Measurements from ENCODE around the gene CASS4.

The CASS4 gene, protein sequence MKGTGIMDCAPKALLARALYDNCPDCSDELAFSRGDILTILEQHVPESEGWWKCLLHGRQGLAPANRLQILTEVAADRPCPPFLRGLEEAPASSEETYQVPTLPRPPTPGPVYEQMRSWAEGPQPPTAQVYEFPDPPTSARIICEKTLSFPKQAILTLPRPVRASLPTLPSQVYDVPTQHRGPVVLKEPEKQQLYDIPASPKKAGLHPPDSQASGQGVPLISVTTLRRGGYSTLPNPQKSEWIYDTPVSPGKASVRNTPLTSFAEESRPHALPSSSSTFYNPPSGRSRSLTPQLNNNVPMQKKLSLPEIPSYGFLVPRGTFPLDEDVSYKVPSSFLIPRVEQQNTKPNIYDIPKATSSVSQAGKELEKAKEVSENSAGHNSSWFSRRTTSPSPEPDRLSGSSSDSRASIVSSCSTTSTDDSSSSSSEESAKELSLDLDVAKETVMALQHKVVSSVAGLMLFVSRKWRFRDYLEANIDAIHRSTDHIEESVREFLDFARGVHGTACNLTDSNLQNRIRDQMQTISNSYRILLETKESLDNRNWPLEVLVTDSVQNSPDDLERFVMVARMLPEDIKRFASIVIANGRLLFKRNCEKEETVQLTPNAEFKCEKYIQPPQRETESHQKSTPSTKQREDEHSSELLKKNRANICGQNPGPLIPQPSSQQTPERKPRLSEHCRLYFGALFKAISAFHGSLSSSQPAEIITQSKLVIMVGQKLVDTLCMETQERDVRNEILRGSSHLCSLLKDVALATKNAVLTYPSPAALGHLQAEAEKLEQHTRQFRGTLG

DNA sequence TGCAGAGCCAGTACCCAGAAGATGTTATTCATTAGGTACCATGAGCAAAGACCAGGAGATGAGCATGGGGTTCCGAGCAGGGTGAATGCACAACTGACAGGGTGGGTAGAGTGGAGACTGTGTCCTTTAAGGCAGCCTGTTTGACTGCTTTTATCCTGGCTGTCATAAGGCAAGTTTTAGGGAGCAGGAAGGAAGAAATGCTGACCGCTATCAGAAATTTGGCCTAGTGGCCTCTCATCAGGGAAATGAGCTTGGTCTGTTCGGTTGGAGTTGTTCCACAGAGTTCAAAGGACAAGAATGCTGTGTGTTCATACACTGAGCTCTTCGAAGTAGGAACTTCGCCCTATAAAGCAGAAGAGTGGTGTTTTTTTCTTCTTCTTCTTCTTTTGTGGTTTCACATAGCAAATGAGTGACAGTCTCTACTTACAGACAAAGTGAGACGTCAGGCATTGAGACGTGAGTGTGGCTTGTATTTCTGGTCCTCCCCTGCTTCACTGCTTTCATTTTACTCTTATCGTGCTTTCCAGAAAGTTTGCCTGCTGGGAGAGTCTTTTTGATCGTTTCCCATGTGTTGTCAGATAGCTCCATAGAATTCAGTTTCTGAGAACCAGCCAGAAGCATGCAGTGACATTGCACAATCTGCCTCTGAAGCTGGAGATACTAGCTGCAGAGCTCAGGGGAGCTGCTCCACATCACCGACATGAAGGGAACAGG lies at the start of gene CASS4:
TSS of gene CASS4 (plus strand) at position 502 of the 714 bp plus-strand sequence. CDS start at position 701, 199 bp downstream.
- TF ChIP-seq, protein P1, sequence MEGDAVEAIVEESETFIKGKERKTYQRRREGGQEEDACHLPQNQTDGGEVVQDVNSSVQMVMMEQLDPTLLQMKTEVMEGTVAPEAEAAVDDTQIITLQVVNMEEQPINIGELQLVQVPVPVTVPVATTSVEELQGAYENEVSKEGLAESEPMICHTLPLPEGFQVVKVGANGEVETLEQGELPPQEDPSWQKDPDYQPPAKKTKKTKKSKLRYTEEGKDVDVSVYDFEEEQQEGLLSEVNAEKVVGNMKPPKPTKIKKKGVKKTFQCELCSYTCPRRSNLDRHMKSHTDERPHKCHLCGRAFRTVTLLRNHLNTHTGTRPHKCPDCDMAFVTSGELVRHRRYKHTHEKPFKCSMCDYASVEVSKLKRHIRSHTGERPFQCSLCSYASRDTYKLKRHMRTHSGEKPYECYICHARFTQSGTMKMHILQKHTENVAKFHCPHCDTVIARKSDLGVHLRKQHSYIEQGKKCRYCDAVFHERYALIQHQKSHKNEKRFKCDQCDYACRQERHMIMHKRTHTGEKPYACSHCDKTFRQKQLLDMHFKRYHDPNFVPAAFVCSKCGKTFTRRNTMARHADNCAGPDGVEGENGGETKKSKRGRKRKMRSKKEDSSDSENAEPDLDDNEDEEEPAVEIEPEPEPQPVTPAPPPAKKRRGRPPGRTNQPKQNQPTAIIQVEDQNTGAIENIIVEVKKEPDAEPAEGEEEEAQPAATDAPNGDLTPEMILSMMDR (IDR thresholded peaks at IDR 0.05; ENCODE audit: control extremely low read depth, extremely low read depth, low read depth, missing control alignments) = no peak
- POLR2A ChIA-PET = interaction anchor here (1.5 kb wide), 1 partner anchor 16 kb away, joined by 5 read pairs; no protein-coding TSS in a partner anchor
- DNase-seq (ENCODE audit: extremely low spot score) = peak; percentile 41
- CTCF ChIA-PET = interaction anchor here (1.1 to 4.7 kb wide), 9 partner anchors 10 to 31 kb away, joined by 3 to 20 read pairs (median 3); no protein-coding TSS in a partner anchor

DNA sequence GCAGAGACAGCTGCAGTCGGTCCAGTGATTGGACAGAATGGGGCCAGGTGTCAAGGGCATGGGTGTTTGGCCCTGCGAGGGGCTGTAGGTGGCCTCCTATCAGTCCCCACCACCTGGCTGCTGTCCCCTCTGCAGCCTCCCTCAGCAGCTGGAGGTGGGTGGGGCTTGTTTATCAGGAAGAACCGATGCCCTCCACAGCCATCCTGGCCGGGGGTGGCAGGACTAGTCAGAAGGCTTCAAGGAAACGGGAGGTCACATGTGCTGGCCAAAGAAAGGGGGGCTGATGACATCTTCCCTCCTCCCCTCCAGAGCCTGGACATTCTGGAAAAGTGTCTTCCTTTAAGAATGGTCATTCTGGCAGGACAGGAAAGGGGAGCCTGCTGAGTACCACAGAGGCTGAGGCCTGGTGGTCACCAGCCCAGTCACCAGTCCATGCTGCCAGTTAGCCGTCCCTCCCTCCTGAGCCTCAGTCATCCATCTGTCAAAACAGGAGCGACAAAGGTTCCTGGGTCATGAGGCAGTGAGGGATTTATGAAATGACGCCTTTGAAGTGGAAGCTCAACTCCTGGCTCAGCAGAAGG lies 49.1 kb upstream of the CASS4 start:
- CTCF ChIA-PET = no interaction called here
- TF ChIP-seq, protein P1 (IDR thresholded peaks at IDR 0.05; ENCODE audit: control extremely low read depth, extremely low read depth, low read depth, missing control alignments) = no peak
- no peak for DNase-seq (ENCODE audit: extremely low spot score)
- POLR2A ChIA-PET = no interaction called here

DNA sequence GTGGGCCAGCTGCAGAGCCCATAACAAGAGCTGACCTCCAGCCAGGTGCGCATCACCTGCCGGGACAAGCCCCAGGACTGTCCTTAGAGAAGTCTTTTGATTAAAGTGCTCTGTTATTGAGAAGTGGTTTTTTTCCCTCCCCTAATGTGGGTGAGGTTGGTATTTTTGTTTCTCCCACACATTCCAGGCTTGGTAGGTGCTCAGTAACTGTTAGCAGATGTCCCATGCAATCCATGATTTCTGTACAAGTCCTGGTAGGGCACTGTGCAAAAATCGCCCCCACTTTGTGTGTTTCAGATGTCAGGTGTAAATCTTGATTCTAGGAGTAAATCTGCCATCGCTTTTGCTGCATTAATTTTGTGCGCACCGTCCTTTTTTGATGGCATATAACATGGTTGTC lies 48.6 kb upstream of the CASS4 start:
- ChIA-PET CTCF (no interaction called here), POLR2A (no interaction called here)
- no peak for DNase-seq (ENCODE audit: extremely low spot score)
- TF ChIP-seq, protein P1 (IDR thresholded peaks at IDR 0.05; ENCODE audit: control extremely low read depth, extremely low read depth, low read depth, missing control alignments) = no peak

DNA sequence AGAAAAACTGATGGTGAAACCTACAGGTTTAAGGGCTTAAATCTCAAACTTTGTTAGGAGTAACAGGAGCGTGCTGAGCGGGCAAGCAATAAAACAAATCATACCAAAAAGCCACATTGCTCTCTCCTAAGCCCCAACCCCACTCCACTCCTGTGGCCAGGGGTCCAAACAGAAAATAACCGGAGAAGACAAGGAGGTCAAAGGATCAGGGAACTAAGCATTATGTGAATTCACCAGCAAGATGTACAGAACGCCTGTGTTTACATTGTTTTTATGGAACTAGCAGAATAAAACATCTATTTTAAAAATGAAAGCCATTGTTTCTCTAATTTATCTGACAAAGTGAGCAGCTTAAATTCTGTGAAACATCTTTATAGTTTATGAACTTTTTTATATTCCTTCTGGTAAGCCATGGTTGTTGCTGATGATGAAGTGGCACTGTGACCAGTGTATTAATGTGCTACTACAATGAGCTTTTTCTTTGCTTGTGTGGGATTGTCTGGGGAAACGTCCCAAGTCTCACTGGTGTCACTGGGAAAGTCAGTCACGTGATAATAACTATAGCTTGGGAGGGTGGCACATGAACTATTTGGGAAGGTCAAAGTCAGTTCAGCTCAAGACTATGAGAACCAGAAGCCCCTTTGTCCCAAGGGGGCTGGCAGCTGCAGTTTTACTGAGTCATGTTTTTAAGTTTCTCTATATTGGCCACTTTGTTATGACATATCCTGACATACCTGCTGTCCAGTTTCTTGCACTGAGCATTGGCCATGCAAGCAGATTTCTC lies 43.5 kb upstream of the CASS4 start:
- DNase-seq (ENCODE audit: extremely low spot score) = no peak
- TF ChIP-seq, protein P1 (IDR thresholded peaks at IDR 0.05; ENCODE audit: control extremely low read depth, extremely low read depth, low read depth, missing control alignments) = no peak
- ChIA-PET POLR2A (no interaction called here), CTCF (interaction anchor here (0.8 to 1.4 kb wide), 3 partner anchors 10 to 51 kb away, joined by 3 to 6 read pairs (median 3); partner anchors contain the start of gene FAM210B)

DNA sequence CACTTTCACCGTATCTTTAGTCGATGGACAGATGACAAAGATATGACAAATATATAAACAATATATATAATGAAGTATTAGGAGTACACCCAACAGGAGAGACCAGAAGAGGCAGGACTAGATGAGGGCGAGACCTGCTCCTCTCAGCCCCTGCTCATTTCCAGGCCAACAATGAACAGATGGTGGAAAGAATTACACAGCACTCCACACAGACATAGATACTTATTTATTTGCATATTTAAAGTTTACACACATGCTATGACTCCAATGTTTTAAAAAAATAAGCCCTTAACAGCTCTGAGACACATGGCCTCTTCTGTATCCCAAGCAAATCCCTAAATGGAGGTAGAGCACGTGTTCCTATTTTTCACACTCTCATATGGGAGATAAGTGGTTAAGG lies 42.9 kb upstream of the CASS4 start:
- ChIA-PET POLR2A (no interaction called here), CTCF (interaction anchor here (0.8 to 1.5 kb wide), 4 partner anchors 10 to 50 kb away, joined by 3 to 6 read pairs (median 3); partner anchors contain the start of gene FAM210B)
- no peak for DNase-seq (ENCODE audit: extremely low spot score)
- TF ChIP-seq, protein P1 (IDR thresholded peaks at IDR 0.05; ENCODE audit: control extremely low read depth, extremely low read depth, low read depth, missing control alignments) = no peak

All from GM10248 (cell line).